ENCODE measurements around the gene DUSP9. TPM values are rescaled to one million over a fixed set of nuclear protein-coding genes. Genes with fewer than 3 reads are reported as not detected.
"Not testable (repeated sequence)": the region's sequence is repeated elsewhere in the genome, so short reads cannot be mapped to it uniquely, and the experiment has no call there.

The DUSP9 gene
- total RNA-seq, 2 donors from 2014 or later, result not detected

DNA sequence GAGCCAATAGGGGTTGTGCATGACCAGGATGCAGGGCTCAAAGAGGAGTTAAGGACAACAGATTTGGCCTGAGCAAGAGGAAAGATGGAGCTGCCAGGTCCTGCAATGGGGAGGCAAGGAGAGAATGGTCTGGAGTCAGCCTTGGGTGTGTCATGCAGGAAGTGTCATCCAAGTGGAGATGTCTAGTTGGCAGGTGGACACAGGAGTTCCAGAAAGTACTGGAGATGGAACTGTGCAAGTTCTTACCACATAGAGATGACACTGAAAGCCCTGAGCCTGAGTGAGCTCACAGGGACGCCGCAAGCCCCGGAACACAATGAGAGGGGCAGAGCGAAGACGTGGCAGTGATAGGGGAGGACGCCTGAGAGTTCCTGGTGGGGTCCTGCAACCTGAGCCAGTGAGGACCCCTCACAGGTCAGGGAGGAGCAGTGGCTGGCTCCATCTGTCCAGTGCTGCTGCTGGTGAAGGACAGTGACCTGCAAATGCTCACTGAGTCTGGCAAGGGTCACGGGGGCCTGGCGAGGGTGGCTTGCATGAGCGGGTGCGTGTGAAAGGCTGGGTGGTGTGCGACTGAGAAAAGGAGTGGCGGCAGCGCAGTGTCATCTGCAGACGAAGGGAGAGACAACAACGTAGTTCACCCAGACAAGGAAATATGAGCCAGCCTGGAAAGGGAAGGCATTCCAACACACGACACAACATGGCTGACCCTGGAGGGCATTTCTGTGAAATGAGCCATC, 50.2 kb downstream of the DUSP9 start:
- not testable (repeated sequence) for H3K27me3 Mint-ChIP-seq; H3K4me3 Mint-ChIP-seq; DNase-seq (ENCODE audit: low spot score); H3K9me3 Mint-ChIP-seq; H3K27ac Mint-ChIP-seq; H3K36me3 Mint-ChIP-seq; H3K4me1 Mint-ChIP-seq (ENCODE audit: low read depth in 2 of 2); ATAC-seq

GRCh38 chrX:153697924-153698865, 51.2 kb downstream of the DUSP9 start:
- Mint-ChIP-seq H3K9me3 (no peaks in the 10 kb centered on the region), H3K27ac (no peak overlapping the region), H3K4me1 (ENCODE audit: low read depth in 2 of 2) (no peaks in the 10 kb centered on the region), H3K27me3 (no peaks in the 10 kb centered on the region), H3K36me3 (no peaks in the 10 kb centered on the region), H3K4me3 (no peak overlapping the region)
- ATAC-seq (no peak), DNase-seq (ENCODE audit: low spot score) (no peak)

DNA sequence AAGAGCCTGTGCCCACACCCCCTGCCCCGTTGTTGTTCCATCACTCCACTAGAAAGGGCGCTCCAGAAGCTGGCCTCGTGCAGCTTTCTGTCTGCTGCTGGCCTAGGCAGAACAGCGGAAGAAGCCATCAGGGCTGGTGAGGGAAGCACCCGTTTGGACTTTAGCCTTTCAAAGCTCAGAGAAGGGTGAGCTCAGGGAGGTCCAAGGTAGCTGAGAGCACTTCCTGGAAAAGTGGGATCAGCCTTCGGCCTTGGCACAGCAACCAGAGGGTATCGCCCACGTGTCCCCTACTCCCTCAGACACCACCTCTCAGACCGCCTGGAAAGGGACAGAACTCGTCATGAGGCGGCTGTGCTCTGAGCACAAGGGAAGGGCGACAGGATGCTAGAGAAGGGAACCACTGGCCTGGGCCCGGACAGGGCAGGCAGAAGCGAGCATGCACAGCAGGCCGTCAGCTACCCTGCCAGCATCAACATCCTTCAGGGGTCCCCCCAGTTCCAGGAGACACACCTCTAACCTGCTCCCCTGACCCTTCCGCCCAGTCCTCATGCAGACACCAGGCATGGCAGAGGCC, 52.3 kb downstream of the DUSP9 start:
- not testable (repeated sequence) for DNase-seq (ENCODE audit: low spot score); ATAC-seq; H3K27me3 Mint-ChIP-seq; H3K9me3 Mint-ChIP-seq; H3K27ac Mint-ChIP-seq; H3K4me3 Mint-ChIP-seq; H3K36me3 Mint-ChIP-seq; H3K4me1 Mint-ChIP-seq (ENCODE audit: low read depth in 2 of 2)

GRCh38 chrX:153699784-153700371, 52.9 kb downstream of the DUSP9 start:
- H3K36me3 Mint-ChIP-seq; H3K27me3 Mint-ChIP-seq; ATAC-seq; DNase-seq (ENCODE audit: low spot score); H3K4me1 Mint-ChIP-seq (ENCODE audit: low read depth in 2 of 2); H3K4me3 Mint-ChIP-seq; H3K9me3 Mint-ChIP-seq; H3K27ac Mint-ChIP-seq: not testable (repeated sequence)

DNA sequence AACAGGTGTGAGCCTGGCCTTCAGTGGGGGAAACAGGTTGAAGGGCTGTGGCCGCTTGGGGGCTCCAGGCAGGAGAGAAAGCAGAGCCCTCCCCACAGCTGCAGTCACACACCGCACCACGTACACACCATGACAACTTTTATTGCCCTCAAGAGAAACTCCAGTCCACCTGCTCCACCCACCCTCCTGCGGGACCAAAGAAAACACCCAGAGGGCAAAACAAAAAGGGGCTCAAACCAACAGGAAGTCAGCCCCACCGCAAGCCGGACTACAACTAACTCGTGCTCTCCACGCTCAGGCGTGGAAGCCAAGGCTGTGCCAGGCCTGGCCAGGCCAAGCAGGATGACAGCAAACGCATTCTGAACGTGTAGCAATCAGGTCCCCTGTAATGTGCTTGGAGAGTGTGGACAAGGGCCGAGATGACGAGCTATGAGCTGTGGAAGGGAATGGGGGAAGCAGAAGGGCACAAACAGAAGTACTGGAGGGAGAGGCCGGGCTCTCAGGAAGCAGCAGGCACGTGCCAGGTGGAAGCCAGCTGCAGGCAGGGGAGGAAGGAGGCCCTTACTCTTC, 53.5 kb downstream of the DUSP9 start:
- Mint-ChIP-seq H3K4me3 (no peak overlapping the region), H3K9me3 (no peaks in the 10 kb centered on the region), H3K27ac (no peak overlapping the region), H3K36me3 (no peaks in the 10 kb centered on the region), H3K27me3 (no peaks in the 10 kb centered on the region), H3K4me1 (ENCODE audit: low read depth in 2 of 2) (no peaks in the 10 kb centered on the region)
- DNase-seq (ENCODE audit: low spot score) (no peak), ATAC-seq (no peak)

Other genes with a start within 250 kb of the DUSP9 start
- not detected for gene PNMA6E, start 245.9 kb upstream of the DUSP9 start, total RNA-seq
- 1 to 10 TPM; 2.1 to 3.3 TPM for gene ZFP92, start 235.7 kb upstream of the DUSP9 start, total RNA-seq
- gene TREX2, start 201.1 kb upstream of the DUSP9 start, total RNA-seq, result 1 to 10 TPM; 1.4 to 4.5 TPM
- gene HAUS7, start 176.6 kb upstream of the DUSP9 start, total RNA-seq, result 10 to 100 TPM; 39.0 to 70.6 TPM
- gene BGN, start 152.2 kb upstream of the DUSP9 start, total RNA-seq, result not detected
- not detected for gene ATP2B3, start 129.6 kb upstream of the DUSP9 start, total RNA-seq
- 10 to 100 TPM; 16.4 to 30.7 TPM for gene CCNQ, start 48.1 kb upstream of the DUSP9 start, total RNA-seq
- not detected for gene PNCK, start 26.6 kb downstream of the DUSP9 start, total RNA-seq
- 1 to 10 TPM; 2.3 to 4.1 TPM for gene SLC6A8, start 40.7 kb downstream of the DUSP9 start, total RNA-seq
- gene BCAP31, start 77.2 kb downstream of the DUSP9 start, total RNA-seq, result 100 to 1,000 TPM; 156 to 159 TPM
- gene ABCD1, start 77.7 kb downstream of the DUSP9 start, total RNA-seq, result 10 to 100 TPM in 1 of 2 donors, 1 to 10 TPM in 1; 7.4 to 12.2 TPM
- 1 to 10 TPM in 1 of 2 donors, under 1 TPM in 1; 0.48 to 2.4 TPM for gene PLXNB3, start 117.0 kb downstream of the DUSP9 start, total RNA-seq
- not detected for gene SRPK3, start 133.8 kb downstream of the DUSP9 start, total RNA-seq
- gene IDH3G, start 147.2 kb downstream of the DUSP9 start, total RNA-seq, result 10 to 100 TPM; 62.5 to 74.1 TPM
- 100 to 1,000 TPM; 266 to 306 TPM for gene SSR4, start 147.5 kb downstream of the DUSP9 start, total RNA-seq
- gene PDZD4, start 183.3 kb downstream of the DUSP9 start, total RNA-seq, result 1 to 10 TPM; 2.2 to 2.7 TPM
- 1 to 10 TPM in 1 of 2 donors, under 1 TPM in 1; 0.74 to 1.2 TPM for gene L1CAM, start 239.0 kb downstream of the DUSP9 start, total RNA-seq